ENCODE measurements around the gene RGPD3.
"Not testable (repeated sequence)": the region's sequence is repeated elsewhere in the genome, so short reads cannot be mapped to it uniquely, and the experiment has no call there.

DNA sequence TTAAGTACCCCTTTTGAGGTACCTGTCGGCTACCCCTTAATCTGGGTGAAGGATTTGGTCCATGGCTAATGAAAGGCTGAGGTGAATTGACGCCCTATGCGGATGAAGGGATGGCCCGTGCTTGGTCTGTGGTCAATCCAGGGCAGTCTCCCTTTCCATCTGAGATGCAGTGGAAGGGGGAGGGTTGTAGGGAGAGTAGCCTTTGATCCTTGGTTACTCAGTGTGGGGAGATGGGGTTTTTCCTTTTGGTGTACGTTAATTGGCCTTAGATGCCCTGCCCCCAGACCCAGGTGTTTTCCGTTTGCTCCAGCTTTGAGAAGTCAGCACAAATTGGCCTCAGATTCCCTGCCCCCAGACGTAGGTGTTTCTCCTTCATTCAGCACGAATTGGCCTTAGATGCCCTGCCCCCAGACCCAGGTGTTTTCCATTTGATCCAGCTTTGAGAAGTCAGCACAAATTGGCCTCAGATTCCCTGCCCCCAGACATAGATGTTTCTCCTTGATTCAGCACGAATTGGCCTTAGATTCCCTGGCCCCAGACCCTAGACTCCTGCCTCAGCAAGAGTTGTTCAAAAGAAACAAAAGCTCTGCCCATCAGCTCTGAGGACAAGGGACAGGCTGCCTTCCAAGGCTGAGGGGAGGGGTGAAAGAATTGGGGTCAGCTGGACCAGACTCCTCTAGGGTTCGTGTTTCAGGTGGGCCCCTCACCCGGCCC is 40.6 kb upstream of the RGPD3 start:
- TF ChIP-seq, protein P1, sequence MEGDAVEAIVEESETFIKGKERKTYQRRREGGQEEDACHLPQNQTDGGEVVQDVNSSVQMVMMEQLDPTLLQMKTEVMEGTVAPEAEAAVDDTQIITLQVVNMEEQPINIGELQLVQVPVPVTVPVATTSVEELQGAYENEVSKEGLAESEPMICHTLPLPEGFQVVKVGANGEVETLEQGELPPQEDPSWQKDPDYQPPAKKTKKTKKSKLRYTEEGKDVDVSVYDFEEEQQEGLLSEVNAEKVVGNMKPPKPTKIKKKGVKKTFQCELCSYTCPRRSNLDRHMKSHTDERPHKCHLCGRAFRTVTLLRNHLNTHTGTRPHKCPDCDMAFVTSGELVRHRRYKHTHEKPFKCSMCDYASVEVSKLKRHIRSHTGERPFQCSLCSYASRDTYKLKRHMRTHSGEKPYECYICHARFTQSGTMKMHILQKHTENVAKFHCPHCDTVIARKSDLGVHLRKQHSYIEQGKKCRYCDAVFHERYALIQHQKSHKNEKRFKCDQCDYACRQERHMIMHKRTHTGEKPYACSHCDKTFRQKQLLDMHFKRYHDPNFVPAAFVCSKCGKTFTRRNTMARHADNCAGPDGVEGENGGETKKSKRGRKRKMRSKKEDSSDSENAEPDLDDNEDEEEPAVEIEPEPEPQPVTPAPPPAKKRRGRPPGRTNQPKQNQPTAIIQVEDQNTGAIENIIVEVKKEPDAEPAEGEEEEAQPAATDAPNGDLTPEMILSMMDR (IDR thresholded peaks at IDR 0.05): not testable (repeated sequence)
- not testable (repeated sequence) for TF ChIP-seq POLR2AphosphoS5 (IDR thresholded peaks at IDR 0.05)

Data from prostate gland (tissue), 2 donors.